ENCODE results near the gene PIGN. TPM values are rescaled to one million over a fixed set of nuclear protein-coding genes. Genes with fewer than 3 reads are reported as not detected.

The PIGN gene
- total RNA-seq, 2 donors from 2014 or later, result 38.2 to 48.8 TPM

- no peak for TF ChIP-seq CTCF (conservative IDR thresholded peaks at IDR 0.05)
- Mint-ChIP-seq H3K27ac (no peak overlapping the region), H3K4me3 (no peak overlapping the region), H3K36me3 (ENCODE audit: low read depth) (peaks cover 16% of the 10 kb centered on the region), H3K27me3 (ENCODE audit: insufficient read depth) (no peaks in the 10 kb centered on the region), H3K9me3 (no peaks in the 10 kb centered on the region), H3K4me1 (peaks cover 10% of the 10 kb centered on the region)
- Histone ChIP-seq H3K9ac (ENCODE audit: extremely low read depth, low read length, poor library complexity, severe bottlenecking) (no peak overlapping the region), H3K4me3 (ENCODE audit: low read length) (peak overlapping the region; percentile 59), H3K4me1 (ENCODE audit: control insufficient read depth, insufficient read depth, low read length) (peaks cover 3% of the 10 kb centered on the region), H3K27me3 (ENCODE audit: control insufficient read depth, insufficient read depth, low read length, poor library complexity, severe bottlenecking) (no peaks in the 10 kb centered on the region), H3K9me3 (ENCODE audit: control insufficient read depth, low read length) (no peaks in the 10 kb centered on the region), H3K36me3 (ENCODE audit: control insufficient read depth, insufficient read depth, low read length) (peaks cover 9% of the 10 kb centered on the region), H3K27ac (ENCODE audit: low read depth, low read length) (no peak overlapping the region)
- WGBS, 2 experiments (ENCODE audit: insufficient coverage in 1 of 2, insufficient read length in 1 of 2), result 91% methylated on average over 1 of the region's 1 CpG; no CpG with 5 or more reads in 1 of the 2 experiments
- DNase-seq, result no peak
Measured at GRCh38 chr18:62152844-62153243, 34.0 kb downstream of the PIGN start.

- no peak for DNase-seq
- Histone ChIP-seq H3K9ac (ENCODE audit: extremely low read depth, low read length, poor library complexity, severe bottlenecking) (no peak overlapping the region), H3K9me3 (ENCODE audit: control insufficient read depth, low read length) (no peaks in the 10 kb centered on the region), H3K27ac (ENCODE audit: low read depth, low read length) (no peak overlapping the region), H3K27me3 (ENCODE audit: control insufficient read depth, insufficient read depth, low read length, poor library complexity, severe bottlenecking) (no peaks in the 10 kb centered on the region), H3K4me3 (ENCODE audit: low read length) (peak overlapping the region; percentile 51), H3K36me3 (ENCODE audit: control insufficient read depth, insufficient read depth, low read length) (peaks cover 4% of the 10 kb centered on the region), H3K4me1 (ENCODE audit: control insufficient read depth, insufficient read depth, low read length) (peaks cover 3% of the 10 kb centered on the region)
- no peak overlapping the region for H3K4me3 Mint-ChIP-seq
- H3K36me3 Mint-ChIP-seq (ENCODE audit: low read depth), result peaks cover 15% of the 10 kb centered on the region
- peak overlapping the region; percentile 90 for H3K27ac Mint-ChIP-seq
- WGBS, 2 experiments (ENCODE audit: insufficient coverage in 1 of 2, insufficient read length in 1 of 2), result 93 to 97% methylated on average over 6 to 8 of the region's 9 CpGs
- no peak for TF ChIP-seq CTCF (conservative IDR thresholded peaks at IDR 0.05)
- no peaks in the 10 kb centered on the region for H3K27me3 Mint-ChIP-seq (ENCODE audit: insufficient read depth)
- no peaks in the 10 kb centered on the region for H3K9me3 Mint-ChIP-seq
- H3K4me1 Mint-ChIP-seq, result peaks cover 10% of the 10 kb centered on the region
Measured at GRCh38 chr18:62151068-62151771, 35.6 kb downstream of the PIGN start.

GRCh38 chr18:62144338-62144737 lies 42.5 kb downstream of the PIGN start:
- DNase-seq, result no peak
- peaks cover 4% of the 10 kb centered on the region for H3K4me1 Mint-ChIP-seq
- 91 to 95% methylated on average over 2 of the region's 2 CpGs for whole genome bisulfite sequencing, 2 experiments (ENCODE audit: insufficient coverage in 1 of 2, insufficient read length in 1 of 2)
- H3K36me3 Mint-ChIP-seq (ENCODE audit: low read depth), result no peaks in the 10 kb centered on the region
- Histone ChIP-seq H3K4me3 (ENCODE audit: low read length) (no peak overlapping the region), H3K9me3 (ENCODE audit: control insufficient read depth, low read length) (no peaks in the 10 kb centered on the region), H3K27ac (ENCODE audit: low read depth, low read length) (no peak overlapping the region), H3K4me1 (ENCODE audit: control insufficient read depth, insufficient read depth, low read length) (no peaks in the 10 kb centered on the region), H3K27me3 (ENCODE audit: control insufficient read depth, insufficient read depth, low read length, poor library complexity, severe bottlenecking) (no peaks in the 10 kb centered on the region), H3K36me3 (ENCODE audit: control insufficient read depth, insufficient read depth, low read length) (peaks cover 32% of the 10 kb centered on the region), H3K9ac (ENCODE audit: extremely low read depth, low read length, poor library complexity, severe bottlenecking) (no peak overlapping the region)
- no peaks in the 10 kb centered on the region for H3K9me3 Mint-ChIP-seq
- no peaks in the 10 kb centered on the region for H3K27me3 Mint-ChIP-seq (ENCODE audit: insufficient read depth)
- H3K27ac Mint-ChIP-seq, result no peak overlapping the region
- H3K4me3 Mint-ChIP-seq, result no peak overlapping the region
- TF ChIP-seq CTCF (conservative IDR thresholded peaks at IDR 0.05), result no peak

Data from endodermal cell (in vitro differentiated cells).